Smooth muscle cell (in vitro differentiated cells): ENCODE data around the gene MSGN1. TPM values are rescaled to one million over a fixed set of nuclear protein-coding genes. Genes with fewer than 3 reads are reported as not detected.
"Not testable (repeated sequence)": the region's sequence is repeated elsewhere in the genome, so short reads cannot be mapped to it uniquely, and the experiment has no call there.

Experiments used
- DNase-seq: peaks from one replicate; lab custom pipeline; 2025; ENCODE audit not compliant: unreplicated experiment; lab: John Stamatoyannopoulos, UW
- H2AFZ ChIP-seq: fragments of 200-600 bp; sonication (generic); 2 replicates; pipeline ENCODE4 v1.6.0; 2016; ENCODE audit warnings: antibody characterized with exemption, low read depth, mild to moderate bottlenecking
- H3F3A ChIP-seq: fragments of 200-600 bp; sonication (generic); 2 replicates; pipeline ENCODE4 v1.6.0; 2017; ENCODE audit warnings: antibody characterized with exemption, low read depth
- H3K27ac ChIP-seq: fragments of 200-600 bp; sonication (generic); 2 replicates; pipeline ENCODE4 v1.5.1; 2016; ENCODE audit warnings: low read depth, mild to moderate bottlenecking
- H3K27me3 ChIP-seq: fragments of 200-600 bp; sonication (generic); 2 replicates; pipeline ENCODE4 v1.6.1; 2016; ENCODE audit warnings: low read depth, mild to moderate bottlenecking
- H3K36me3 ChIP-seq: fragments of 200-600 bp; sonication (generic); 2 replicates; pipeline ENCODE4 v1.5.1; 2016; ENCODE audit warnings: low read depth
- H3K4me1 ChIP-seq: fragments of 200-600 bp; sonication (generic); 2 replicates; pipeline ENCODE4 v1.5.1; 2016; ENCODE audit warnings: low read depth
- H3K4me2 ChIP-seq: fragments of 200-600 bp; sonication (generic); 2 replicates; pipeline ENCODE4 v1.6.0; 2016; ENCODE audit warnings: mild to moderate bottlenecking
- H3K4me3 ChIP-seq: fragments of 200-600 bp; sonication (generic); 2 replicates; pipeline ENCODE4 v1.5.1; 2016; ENCODE audit warnings: mild to moderate bottlenecking
- H3K79me2 ChIP-seq: fragments of 200-600 bp; sonication (generic); 2 replicates; pipeline ENCODE4 v1.6.0; 2016; ENCODE audit warnings: low read depth, mild to moderate bottlenecking
- H3K9ac ChIP-seq: fragments of 200-600 bp; sonication (generic); 2 replicates; pipeline ENCODE4 v1.6.0; 2016; ENCODE audit warnings: low read depth
- H3K9me3 ChIP-seq: fragments of 200-600 bp; sonication (generic); replicated peaks from 2 replicates; pipeline ENCODE4 v1.5.1; 2016; ENCODE audit warnings: low read depth
- H4K20me1 ChIP-seq: fragments of 200-600 bp; sonication (generic); 2 replicates; pipeline ENCODE4 v1.6.0; 2016; ENCODE audit warnings: low read depth
- CTCF ChIP-seq: fragments of 200-600 bp; sonication (generic); IDR thresholded peaks from 2 replicates; pipeline ENCODE4 v1.5.1; 2017; ENCODE audit warnings: borderline replicate concordance, mild to moderate bottlenecking, antibody characterized with exemption; ENCODE audit not compliant: insufficient read depth, poor library complexity, severe bottlenecking
- WGBS: methylation state at CpG from one replicate; pipeline ENCODE4 v1.1.7; 2016; ENCODE audit warnings: low lambda C conversion rate; 5-methylcytosine and 5-hydroxymethylcytosine counted together
- polyA plus RNA-seq: library from polyadenylated mRNA; unstranded; fragments of >200 nt; fragmentation: Nextera tagmentation; extraction: Ambion mirVana; gene quantifications from 2 replicates; pipeline ENCODE4 v1.2.1, GENCODE V29; 2016
- total RNA-seq: library from RNA; depleted of rRNA; stranded (reverse); fragments of >200 nt; gene quantifications from 2 replicates; pipeline ENCODE4 v1.2.3, GENCODE V29; 2014

Gene MSGN1
- total and polyA plus RNA-seq, 2 experiments from 2014 or later = 0.56 TPM; not detected in 1

GRCh38 chr2:17821535-17822444 lies 5.5 kb downstream of the MSGN1 start:
- no peak overlapping the region for H3K9ac ChIP-seq
- H3K4me3 ChIP-seq = no peak overlapping the region
- no peaks in the 10 kb centered on the region for H3K9me3 ChIP-seq
- peaks cover 15% of the 10 kb centered on the region for H3K4me1 ChIP-seq
- H4K20me1 ChIP-seq = no peaks in the 10 kb centered on the region
- H3F3A ChIP-seq = no peaks in the 10 kb centered on the region
- H2AFZ ChIP-seq = peak overlapping the region; percentile 65
- H3K36me3 ChIP-seq = no peaks in the 10 kb centered on the region
- no peak overlapping the region for H3K27ac ChIP-seq
- peaks cover 7% of the 10 kb centered on the region for H3K27me3 ChIP-seq
- DNase-seq = no peak
- H3K4me2 ChIP-seq = peak overlapping the region; percentile 1
- no peak for TF ChIP-seq CTCF
- 68% methylated on average over 7 of the region's 7 CpGs for WGBS
- no peaks in the 10 kb centered on the region for H3K79me2 ChIP-seq

GRCh38 chr2:17822445-17823117 lies 6.3 kb downstream of the MSGN1 start:
- H3K4me3 ChIP-seq = no peak overlapping the region
- H3K9ac ChIP-seq = no peak overlapping the region
- 70% methylated on average over 4 of the region's 4 CpGs for WGBS
- no peaks in the 10 kb centered on the region for H3K79me2 ChIP-seq
- H3K4me1 ChIP-seq = peaks cover 20% of the 10 kb centered on the region
- peaks cover 7% of the 10 kb centered on the region for H3K27me3 ChIP-seq
- H2AFZ ChIP-seq = peak overlapping the region; percentile 55
- no peak for TF ChIP-seq CTCF
- H4K20me1 ChIP-seq = no peaks in the 10 kb centered on the region
- H3K4me2 ChIP-seq = no peak overlapping the region
- no peaks in the 10 kb centered on the region for H3K9me3 ChIP-seq
- no peaks in the 10 kb centered on the region for H3F3A ChIP-seq
- H3K27ac ChIP-seq = no peak overlapping the region
- DNase-seq = no peak
- H3K36me3 ChIP-seq = no peaks in the 10 kb centered on the region

GRCh38 chr2:17823646-17824045 lies 7.4 kb downstream of the MSGN1 start:
- H4K20me1 ChIP-seq, H3K9ac ChIP-seq, H2AFZ ChIP-seq, H3K4me3 ChIP-seq, H3K79me2 ChIP-seq, H3K4me2 ChIP-seq, H3K27me3 ChIP-seq, H3K27ac ChIP-seq, DNase-seq, H3K36me3 ChIP-seq, H3F3A ChIP-seq, H3K9me3 ChIP-seq: not testable (repeated sequence)
- WGBS = 87% methylated on average over 4 of the region's 4 CpGs
- H3K4me1 ChIP-seq = peaks cover 30% of the 10 kb centered on the region

DNA sequence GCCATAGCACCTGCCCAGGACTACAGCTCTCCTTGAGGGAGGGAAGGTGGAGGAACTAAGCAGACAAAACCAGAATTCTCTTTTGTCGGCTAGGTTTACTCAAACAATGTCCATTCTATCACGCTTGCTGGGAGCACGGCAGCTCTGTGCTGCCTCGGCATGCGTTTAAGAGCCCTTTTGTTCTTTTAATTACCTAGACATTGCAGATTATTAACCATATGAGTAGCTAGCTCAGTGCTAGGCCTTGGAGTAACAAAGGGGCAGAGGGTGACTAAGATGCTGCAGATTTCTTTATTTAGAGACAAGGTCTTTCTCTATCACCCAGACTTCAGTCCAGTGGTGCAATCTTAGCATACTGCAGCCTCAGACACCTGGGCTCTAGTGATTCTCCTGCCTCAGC lies 11.1 kb downstream of the MSGN1 start:
- no peaks in the 10 kb centered on the region for H3K36me3 ChIP-seq
- no peak overlapping the region for H3K4me3 ChIP-seq
- H3K9me3 ChIP-seq = no peaks in the 10 kb centered on the region
- no peaks in the 10 kb centered on the region for H3F3A ChIP-seq
- no peak for TF ChIP-seq CTCF
- no peak for DNase-seq
- peaks cover 21% of the 10 kb centered on the region for H3K4me1 ChIP-seq
- H3K4me2 ChIP-seq = no peak overlapping the region
- H3K9ac ChIP-seq = no peak overlapping the region
- no peaks in the 10 kb centered on the region for H3K79me2 ChIP-seq
- H4K20me1 ChIP-seq = no peaks in the 10 kb centered on the region
- no peak overlapping the region for H2AFZ ChIP-seq
- peaks cover 19% of the 10 kb centered on the region for H3K27me3 ChIP-seq
- WGBS = 77% methylated on average over 5 of the region's 5 CpGs
- no peak overlapping the region for H3K27ac ChIP-seq
